GM21360 (cell line): Measurements from ENCODE around the gene ASS1.

ENCODE experiments used
- ATAC-seq: cut with Tn5 transposase; IDR thresholded peaks from one replicate; pipeline ENCODE4 v1.9.1; 2021; ENCODE audit warnings: mild to moderate bottlenecking, moderate library complexity; ENCODE audit not compliant: unreplicated experiment

Gene ASS1

GRCh38 chr9:130526854-130527650, 82.3 kb downstream of the ASS1 start:
- no peak for ATAC-seq

- no peak for ATAC-seq
Measured at GRCh38 chr9:130527651-130528310, 83.0 kb downstream of the ASS1 start.

- ATAC-seq, result no peak
Measured at GRCh38 chr9:130528674-130529073, 83.9 kb downstream of the ASS1 start.

GRCh38 chr9:130530938-130531337, 86.2 kb downstream of the ASS1 start:
- no peak for ATAC-seq

GRCh38 chr9:130531670-130532069, 86.9 kb downstream of the ASS1 start:
- no peak for ATAC-seq

- ATAC-seq, result no peak
Measured at GRCh38 chr9:130532426-130533080, 87.8 kb downstream of the ASS1 start.

- no peak for ATAC-seq
Measured at GRCh38 chr9:130535818-130536521, 91.2 kb downstream of the ASS1 start.

GRCh38 chr9:130536701-130537107, 91.9 kb downstream of the ASS1 start:
- no peak for ATAC-seq

- no peak for ATAC-seq
Measured at GRCh38 chr9:130537346-130538050, 92.7 kb downstream of the ASS1 start.

- no peak for ATAC-seq
Measured at GRCh38 chr9:130539420-130540223, 94.9 kb downstream of the ASS1 start.

GRCh38 chr9:130541533-130541932, 96.8 kb downstream of the ASS1 start:
- ATAC-seq, result no peak

- no peak for ATAC-seq
Measured at GRCh38 chr9:130542038-130542437, 97.3 kb downstream of the ASS1 start.

- ATAC-seq, result no peak
Measured at GRCh38 chr9:130542457-130543228, 97.9 kb downstream of the ASS1 start.

GRCh38 chr9:130543368-130543767, 98.6 kb downstream of the ASS1 start:
- ATAC-seq, result no peak

- ATAC-seq, result no peak
Measured at GRCh38 chr9:130543859-130544258, 99.1 kb downstream of the ASS1 start.

- ATAC-seq, result no peak
Measured at GRCh38 chr9:130544364-130544763, 99.6 kb downstream of the ASS1 start.

GRCh38 chr9:130548103-130548502, 103.3 kb downstream of the ASS1 start:
- ATAC-seq, result no peak

- ATAC-seq, result no peak
Measured at GRCh38 chr9:130549093-130549735, 104.5 kb downstream of the ASS1 start.
